ENCODE results near the gene MBD5. TPM values are rescaled to one million over a fixed set of nuclear protein-coding genes. Genes with fewer than 3 reads are reported as not detected.

MBD5 gene
- total and polyA plus RNA-seq, 2 donors, result 16.5 to 134 TPM

- H3K27ac ChIP-seq (ENCODE audit: low read depth), result no peak overlapping the region
- H3K4me3 ChIP-seq (ENCODE audit: low read depth, low read length), result no peak overlapping the region
- 82% methylated on average over 2 of the region's 2 CpGs for WGBS
- no peaks in the 10 kb centered on the region for H3K36me3 ChIP-seq (ENCODE audit: insufficient read depth)
- no peak for DNase-seq (ENCODE audit: extremely low spot score)
- no peaks in the 10 kb centered on the region for H3K4me1 ChIP-seq (ENCODE audit: insufficient read depth)
Observed at GRCh38 chr2:148292431-148292830, 271.5 kb downstream of the MBD5 start.

- Histone ChIP-seq H3K36me3 (ENCODE audit: insufficient read depth) (no peaks in the 10 kb centered on the region), H3K27ac (ENCODE audit: low read depth) (no peak overlapping the region), H3K4me1 (ENCODE audit: insufficient read depth) (no peaks in the 10 kb centered on the region), H3K4me3 (ENCODE audit: low read depth, low read length) (no peak overlapping the region)
- DNase-seq (ENCODE audit: extremely low spot score), result no peak
Observed at GRCh38 chr2:148298196-148298595, 277.3 kb downstream of the MBD5 start.

- H3K27ac ChIP-seq (ENCODE audit: low read depth), result no peak overlapping the region
- DNase-seq (ENCODE audit: extremely low spot score), result no peak
- H3K4me1 ChIP-seq (ENCODE audit: insufficient read depth), result no peaks in the 10 kb centered on the region
- H3K36me3 ChIP-seq (ENCODE audit: insufficient read depth), result no peaks in the 10 kb centered on the region
- H3K4me3 ChIP-seq (ENCODE audit: low read depth, low read length), result no peak overlapping the region
Observed at GRCh38 chr2:148299616-148300015, 278.7 kb downstream of the MBD5 start.

- Histone ChIP-seq H3K27ac (ENCODE audit: low read depth) (no peak overlapping the region), H3K4me1 (ENCODE audit: insufficient read depth) (no peaks in the 10 kb centered on the region), H3K4me3 (ENCODE audit: low read depth, low read length) (no peak overlapping the region), H3K36me3 (ENCODE audit: insufficient read depth) (no peaks in the 10 kb centered on the region)
- no peak for DNase-seq (ENCODE audit: extremely low spot score)
Observed at GRCh38 chr2:148300544-148300943, 279.7 kb downstream of the MBD5 start.

- H3K4me1 ChIP-seq (ENCODE audit: insufficient read depth), result no peaks in the 10 kb centered on the region
- 64% methylated on average over 3 of the region's 3 CpGs for WGBS
- DNase-seq (ENCODE audit: extremely low spot score), result no peak
- H3K36me3 ChIP-seq (ENCODE audit: insufficient read depth), result no peaks in the 10 kb centered on the region
- no peak overlapping the region for H3K27ac ChIP-seq (ENCODE audit: low read depth)
- H3K4me3 ChIP-seq (ENCODE audit: low read depth, low read length), result no peak overlapping the region
Observed at GRCh38 chr2:148301362-148301761, 280.5 kb downstream of the MBD5 start.

DNA sequence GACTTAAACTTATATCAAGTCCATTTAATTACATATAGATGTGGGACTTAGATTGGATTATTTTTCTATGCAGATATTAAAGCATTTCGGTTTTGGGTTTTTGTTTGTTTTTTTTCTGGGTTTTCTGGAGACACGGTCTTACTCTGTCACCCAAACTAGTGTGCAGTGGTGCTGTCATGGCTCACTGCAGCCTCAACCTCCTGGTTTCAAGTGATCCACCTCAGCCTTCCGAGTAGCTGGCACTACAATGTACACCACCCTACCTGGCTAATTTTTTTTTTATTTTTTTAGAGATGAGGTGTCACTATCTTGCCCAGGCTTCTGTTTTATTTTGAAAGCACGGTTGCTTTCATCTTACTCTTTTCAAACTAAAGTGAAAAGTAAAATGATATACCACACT lies 281.6 kb downstream of the MBD5 start:
- DNase-seq (ENCODE audit: extremely low spot score), result no peak
- Histone ChIP-seq H3K4me1 (ENCODE audit: insufficient read depth) (no peaks in the 10 kb centered on the region), H3K36me3 (ENCODE audit: insufficient read depth) (no peaks in the 10 kb centered on the region), H3K27ac (ENCODE audit: low read depth) (no peak overlapping the region), H3K4me3 (ENCODE audit: low read depth, low read length) (no peak overlapping the region)
- WGBS, result 93% methylated on average over 4 of the region's 4 CpGs

DNA sequence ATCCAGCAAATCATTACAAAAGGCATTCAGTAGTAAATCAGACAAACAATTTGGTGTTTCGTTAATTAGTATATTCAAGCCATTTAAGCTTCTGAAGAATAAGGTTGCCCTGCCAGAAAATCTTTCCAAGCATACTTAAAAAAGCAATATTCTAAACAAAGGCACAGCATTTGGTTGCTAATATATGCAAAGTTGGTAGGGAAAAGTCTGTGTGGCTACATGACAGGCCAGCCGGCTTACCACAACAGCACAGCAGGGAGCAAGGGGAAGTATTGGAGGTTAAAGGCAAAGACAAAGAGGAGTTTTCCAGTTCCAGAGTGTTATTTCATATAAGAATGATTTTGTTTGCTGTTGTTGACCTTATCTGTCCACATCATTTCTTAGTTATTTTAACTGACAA lies 282.3 kb downstream of the MBD5 start:
- Histone ChIP-seq H3K4me1 (ENCODE audit: insufficient read depth) (no peaks in the 10 kb centered on the region), H3K4me3 (ENCODE audit: low read depth, low read length) (no peak overlapping the region), H3K36me3 (ENCODE audit: insufficient read depth) (no peaks in the 10 kb centered on the region), H3K27ac (ENCODE audit: low read depth) (no peak overlapping the region)
- no peak for DNase-seq (ENCODE audit: extremely low spot score)
- WGBS, result 98% methylated on average over 2 of the region's 2 CpGs

- no peak overlapping the region for H3K27ac ChIP-seq (ENCODE audit: low read depth)
- H3K36me3 ChIP-seq (ENCODE audit: insufficient read depth), result no peaks in the 10 kb centered on the region
- no peaks in the 10 kb centered on the region for H3K4me1 ChIP-seq (ENCODE audit: insufficient read depth)
- no peak for DNase-seq (ENCODE audit: extremely low spot score)
- no peak overlapping the region for H3K4me3 ChIP-seq (ENCODE audit: low read depth, low read length)
- WGBS, result 41% methylated on average over 5 of the region's 5 CpGs
Observed at GRCh38 chr2:148305476-148305875, 284.6 kb downstream of the MBD5 start.

GRCh38 chr2:148306027-148306426 lies 285.1 kb downstream of the MBD5 start:
- Histone ChIP-seq H3K4me1 (ENCODE audit: insufficient read depth) (no peaks in the 10 kb centered on the region), H3K36me3 (ENCODE audit: insufficient read depth) (no peaks in the 10 kb centered on the region), H3K27ac (ENCODE audit: low read depth) (no peak overlapping the region), H3K4me3 (ENCODE audit: low read depth, low read length) (no peak overlapping the region)
- WGBS, result 97% methylated on average over 2 of the region's 2 CpGs
- no peak for DNase-seq (ENCODE audit: extremely low spot score)

GRCh38 chr2:148317598-148317997 lies 296.7 kb downstream of the MBD5 start:
- WGBS, result 67% methylated on average over 3 of the region's 3 CpGs
- Histone ChIP-seq H3K27ac (ENCODE audit: low read depth) (no peak overlapping the region), H3K36me3 (ENCODE audit: insufficient read depth) (no peaks in the 10 kb centered on the region), H3K4me1 (ENCODE audit: insufficient read depth) (no peaks in the 10 kb centered on the region), H3K4me3 (ENCODE audit: low read depth, low read length) (no peak overlapping the region)
- DNase-seq (ENCODE audit: extremely low spot score), result no peak

DNA sequence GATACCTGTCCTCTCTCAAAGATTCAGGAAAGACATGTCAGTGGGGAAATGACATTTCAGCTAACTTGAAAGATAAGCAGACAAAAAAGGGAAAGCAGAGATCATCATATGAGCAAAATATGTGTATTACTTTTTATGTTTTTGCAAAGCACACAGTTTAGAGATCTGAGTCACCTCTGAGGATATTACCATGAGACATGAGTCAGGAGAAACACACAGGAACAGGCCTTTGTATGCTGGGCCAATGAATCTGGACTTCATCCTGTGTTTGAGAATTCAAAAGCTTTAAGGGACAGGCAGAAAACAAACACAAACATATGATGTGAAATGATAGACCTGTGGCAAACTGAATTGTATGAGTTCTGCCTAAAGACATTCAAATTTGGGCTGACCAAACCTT lies 317.6 kb downstream of the MBD5 start:
- Histone ChIP-seq H3K4me3 (ENCODE audit: low read depth, low read length) (no peak overlapping the region), H3K36me3 (ENCODE audit: insufficient read depth) (peaks cover 2% of the 10 kb centered on the region), H3K4me1 (ENCODE audit: insufficient read depth) (no peaks in the 10 kb centered on the region), H3K27ac (ENCODE audit: low read depth) (no peak overlapping the region)
- DNase-seq (ENCODE audit: extremely low spot score), result no peak

DNA sequence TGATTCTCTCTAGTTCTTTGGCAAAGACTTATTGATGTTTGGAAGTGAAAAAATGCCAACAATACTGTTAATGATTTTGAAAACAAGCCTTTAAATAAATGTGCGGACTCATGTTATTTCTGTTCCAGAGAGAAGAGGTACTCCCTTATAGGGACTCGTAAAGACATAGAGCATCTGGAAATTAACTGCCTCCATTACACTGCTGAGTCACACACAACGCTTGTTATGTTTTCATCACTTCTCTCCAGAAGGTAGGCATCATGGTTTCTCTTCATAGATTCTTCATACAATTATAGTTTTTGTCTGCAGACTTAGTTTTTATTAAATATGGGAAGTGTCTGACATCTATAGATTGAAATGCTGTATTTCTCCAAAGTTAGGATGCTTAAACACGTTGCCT lies 321.2 kb downstream of the MBD5 start:
- H3K4me1 ChIP-seq (ENCODE audit: insufficient read depth), result no peaks in the 10 kb centered on the region
- H3K36me3 ChIP-seq (ENCODE audit: insufficient read depth), result no peaks in the 10 kb centered on the region
- no peak for DNase-seq (ENCODE audit: extremely low spot score)
- 86% methylated on average over 4 of the region's 4 CpGs for WGBS
- no peak overlapping the region for H3K27ac ChIP-seq (ENCODE audit: low read depth)
- no peak overlapping the region for H3K4me3 ChIP-seq (ENCODE audit: low read depth, low read length)

DNA sequence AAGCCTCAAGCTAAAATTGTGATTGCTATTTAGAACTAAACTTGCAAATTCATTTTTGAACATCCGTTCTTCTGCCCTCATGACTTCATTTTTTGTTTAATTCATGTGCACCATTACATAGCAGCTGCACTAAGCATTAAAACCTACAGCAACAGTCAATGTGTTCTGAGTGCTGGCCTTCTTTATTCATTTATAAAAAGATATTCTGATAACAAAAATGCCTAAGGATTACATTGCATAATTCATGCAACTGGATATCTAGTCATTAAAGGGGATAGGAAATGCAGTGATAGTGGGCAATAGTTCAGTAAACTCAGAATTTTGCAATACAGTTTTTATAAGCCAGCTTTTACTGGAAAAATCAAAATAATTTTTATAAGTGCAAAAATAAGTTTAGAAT lies 329.3 kb downstream of the MBD5 start:
- DNase-seq (ENCODE audit: extremely low spot score), result no peak
- no peak overlapping the region for H3K27ac ChIP-seq (ENCODE audit: low read depth)
- no peaks in the 10 kb centered on the region for H3K4me1 ChIP-seq (ENCODE audit: insufficient read depth)
- 61% methylated on average over 1 of the region's 1 CpG for WGBS
- no peak overlapping the region for H3K4me3 ChIP-seq (ENCODE audit: low read depth, low read length)
- H3K36me3 ChIP-seq (ENCODE audit: insufficient read depth), result no peaks in the 10 kb centered on the region

DNA sequence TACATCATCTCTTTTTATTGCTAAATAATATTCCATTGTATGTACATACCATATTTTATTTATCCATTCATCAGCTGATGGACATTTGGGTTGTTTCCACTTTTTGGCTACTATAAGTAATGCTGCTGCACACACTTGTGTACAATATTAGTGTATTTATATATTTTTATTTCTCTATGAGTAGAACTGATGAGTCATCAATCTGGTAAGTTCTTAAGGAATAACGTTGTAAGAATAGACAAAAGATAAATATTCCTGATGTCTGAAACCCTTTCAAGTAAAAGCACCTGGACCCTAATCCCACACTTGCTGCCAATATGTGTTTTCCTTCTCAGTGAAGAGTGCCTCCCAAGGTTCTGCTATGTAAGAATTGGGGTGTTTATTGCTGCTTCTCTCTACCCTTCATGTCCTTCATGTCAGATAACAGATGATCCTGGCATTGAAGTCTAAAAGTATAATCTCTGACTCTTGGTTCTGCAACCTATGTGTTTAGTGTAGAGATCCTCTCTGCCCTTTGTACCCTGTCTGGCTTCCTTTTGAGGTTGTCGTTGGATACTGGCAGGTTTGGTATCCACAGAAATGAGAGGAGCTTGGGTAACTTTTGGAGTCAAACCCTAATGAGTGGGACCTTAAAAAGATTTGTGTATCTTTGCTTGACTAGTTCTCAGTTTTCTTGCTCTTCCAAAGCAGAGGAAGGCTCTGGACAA lies 330.7 kb downstream of the MBD5 start:
- no peak for DNase-seq (ENCODE audit: extremely low spot score)
- WGBS, result 74% methylated on average over 2 of the region's 2 CpGs
- Histone ChIP-seq H3K36me3 (ENCODE audit: insufficient read depth) (no peaks in the 10 kb centered on the region), H3K4me1 (ENCODE audit: insufficient read depth) (no peaks in the 10 kb centered on the region), H3K27ac (ENCODE audit: low read depth) (no peak overlapping the region), H3K4me3 (ENCODE audit: low read depth, low read length) (no peak overlapping the region)

DNA sequence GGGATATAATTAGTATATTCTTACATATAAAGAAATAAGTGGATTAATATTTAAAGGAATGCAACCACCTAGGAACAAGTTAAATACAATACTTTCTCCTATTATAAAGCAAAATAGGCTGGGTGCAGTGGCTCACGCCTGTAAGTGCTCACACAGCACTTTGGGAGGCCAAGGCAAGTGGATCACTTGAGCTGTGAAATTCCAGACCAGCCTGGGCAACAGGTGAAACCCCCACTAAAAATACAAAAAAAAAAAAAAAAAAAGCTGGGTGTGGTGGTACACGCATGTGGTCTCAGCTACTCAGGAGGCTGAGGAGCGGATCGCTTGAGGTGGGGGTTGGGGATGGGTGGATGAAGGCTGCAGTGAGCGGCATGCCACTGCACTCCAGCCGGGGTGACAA lies 337.5 kb downstream of the MBD5 start:
- Histone ChIP-seq H3K4me1 (ENCODE audit: insufficient read depth) (no peaks in the 10 kb centered on the region), H3K27ac (ENCODE audit: low read depth) (no peak overlapping the region), H3K4me3 (ENCODE audit: low read depth, low read length) (no peak overlapping the region), H3K36me3 (ENCODE audit: insufficient read depth) (no peaks in the 10 kb centered on the region)
- DNase-seq (ENCODE audit: extremely low spot score), result no peak
- 82% methylated on average over 6 of the region's 6 CpGs for WGBS

Measured in urinary bladder (tissue), 4 donors.